H54 (cell line): ENCODE measurements around the gene CTNNA3.
"Not testable (repeated sequence)": the region's sequence is repeated elsewhere in the genome, so short reads cannot be mapped to it uniquely, and the experiment has no call there.

Experiments
- DNase-seq: peaks from one replicate; pipeline ENCODE4 v3.0.0; 2011; ENCODE audit warnings: low spot score, mixed read lengths; ENCODE audit not compliant: insufficient read length
- FAIRE-seq: peaks from 3 replicates; lab custom pipeline; 2011; peaks lifted over from hg19 to GRCh38; lab: Jason Lieb, UNC
- POLR2A ChIP-seq: IDR thresholded peaks from 2 replicates; pipeline ENCODE4 v1.6.1; 2011; ENCODE audit warnings: low read depth, mild to moderate bottlenecking, low read length

CTNNA3 gene

DNA sequence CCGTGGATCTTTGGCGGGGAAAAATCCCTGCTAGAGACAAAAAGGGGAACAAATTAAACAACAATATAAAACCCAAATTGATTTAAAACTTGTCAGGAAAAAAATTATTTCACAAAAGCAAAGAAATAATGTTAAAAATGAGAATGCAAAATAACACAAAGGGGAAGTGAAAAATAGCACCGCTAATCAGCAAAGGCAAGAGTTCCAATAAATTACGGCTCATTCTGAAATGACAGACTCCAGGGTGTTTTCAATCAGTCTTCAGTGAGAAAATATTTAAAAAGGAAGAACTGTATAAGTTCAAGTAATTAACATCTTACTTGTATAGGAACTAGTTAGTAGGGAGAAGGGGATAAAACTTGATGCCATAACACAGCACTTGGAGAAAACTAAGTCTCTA is 433.3 kb downstream of the CTNNA3 start:
- no peak for FAIRE-seq
- TF ChIP-seq POLR2A, result no peak
- DNase-seq, result no peak

DNA sequence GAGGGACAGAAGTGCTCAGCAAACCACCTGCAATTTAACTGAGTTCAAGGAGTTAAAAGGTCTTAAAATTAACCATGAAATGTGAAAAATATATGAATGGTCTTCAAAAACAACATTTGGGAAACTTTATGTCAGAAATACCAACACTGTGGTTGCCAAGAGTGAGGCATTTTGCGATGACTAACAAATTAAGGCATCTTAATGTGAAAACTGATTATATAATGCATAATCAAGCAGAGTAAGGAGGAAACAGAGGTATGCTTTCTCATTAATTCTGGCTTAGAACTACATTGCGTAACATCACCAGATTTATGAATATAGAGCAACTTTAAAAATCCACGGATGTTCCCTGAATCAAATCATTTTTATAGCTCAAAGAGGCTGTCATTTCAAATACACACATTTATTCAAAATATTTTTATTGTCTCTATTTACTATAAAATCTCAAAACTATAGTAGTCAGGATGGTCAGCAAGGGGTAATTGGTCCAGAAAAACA is 434.6 kb downstream of the CTNNA3 start:
- no peak for DNase-seq
- FAIRE-seq, result no peak
- no peak for TF ChIP-seq POLR2A

DNA sequence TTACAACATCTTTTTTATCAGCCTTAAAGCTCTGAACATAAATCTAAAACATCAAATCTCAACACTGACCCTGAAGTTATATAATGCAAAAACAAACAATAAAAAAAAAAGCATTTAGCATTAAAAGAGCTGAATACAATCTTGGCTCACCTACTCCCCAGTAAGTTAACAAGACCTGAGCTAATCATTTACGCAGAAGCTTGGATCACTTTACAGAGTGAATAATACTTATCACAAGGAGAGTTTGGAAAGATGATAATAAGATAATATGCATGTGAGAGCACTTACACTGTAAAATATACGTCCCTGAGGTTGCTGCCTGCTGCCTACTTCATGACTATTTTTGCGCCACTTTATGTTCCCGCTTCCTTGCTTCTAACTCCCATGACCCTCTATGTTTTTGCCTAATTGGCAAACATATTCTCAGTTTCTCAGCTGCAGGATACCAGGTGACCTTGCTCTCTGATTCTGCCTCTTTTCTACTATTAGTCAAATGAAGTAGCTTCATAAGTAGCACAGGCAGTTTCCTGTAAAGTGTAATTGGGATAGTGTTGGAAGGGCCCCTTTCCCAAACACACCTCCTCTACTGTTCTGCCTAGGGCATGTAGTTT is 436.6 kb downstream of the CTNNA3 start:
- FAIRE-seq (no peak), DNase-seq (no peak)
- TF ChIP-seq POLR2A, result no peak

DNA sequence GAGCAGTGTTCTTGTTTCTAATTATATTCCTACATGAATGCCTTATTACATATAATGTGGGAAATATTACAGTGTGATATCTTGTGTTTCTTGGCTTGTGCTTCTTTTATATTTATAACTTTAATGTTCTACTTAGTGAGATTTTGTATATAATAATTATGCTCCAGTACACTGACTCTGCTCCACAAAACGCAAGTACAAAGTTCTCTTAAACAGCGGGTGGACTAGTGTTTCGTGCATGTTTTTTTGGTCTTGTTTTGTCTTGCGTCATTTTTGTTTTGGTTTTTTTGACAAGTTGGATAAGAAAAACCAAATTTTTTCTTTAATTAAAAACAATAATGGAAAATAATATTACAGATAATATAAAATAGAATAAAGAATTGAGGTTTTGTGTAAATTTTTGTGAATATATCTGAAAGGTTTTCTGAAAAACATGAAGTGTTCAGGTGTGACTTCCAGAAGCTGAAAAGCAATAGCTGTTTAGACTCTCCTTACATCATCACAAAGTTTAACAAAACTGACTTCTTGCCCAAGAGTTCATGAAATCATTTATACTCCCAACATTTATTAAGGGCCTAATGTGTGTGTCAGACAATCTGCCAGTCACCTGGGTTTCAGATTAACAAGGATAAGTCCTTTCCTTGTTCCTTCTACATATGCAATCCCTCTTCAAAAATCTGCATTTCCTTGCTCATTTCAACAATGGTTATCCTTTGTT is 438.4 kb downstream of the CTNNA3 start:
- no peak for DNase-seq
- FAIRE-seq, result no peak

DNA sequence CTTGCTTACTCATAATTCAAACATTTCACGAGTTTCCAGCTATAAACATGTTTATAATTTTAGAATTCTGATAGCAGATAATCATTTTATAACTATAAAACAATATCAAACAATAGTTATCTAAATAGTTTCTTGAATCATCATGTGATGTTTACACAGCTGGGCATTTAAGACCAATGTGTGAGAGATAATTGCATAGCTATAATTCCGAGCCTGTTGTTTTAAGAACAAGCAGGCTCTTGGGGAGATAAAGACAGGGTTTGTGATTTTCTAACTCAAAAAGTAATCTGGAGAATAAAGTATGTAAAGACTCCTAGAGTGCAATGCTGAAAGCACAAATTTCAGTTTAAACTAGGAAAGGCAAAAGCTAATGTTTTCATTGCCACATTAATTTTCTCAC is 439.0 kb downstream of the CTNNA3 start:
- no peak for DNase-seq
- no peak for TF ChIP-seq POLR2A
- no peak for FAIRE-seq

More for the DNA sequence above, 438.4 kb downstream of the CTNNA3 start:
- no peak for TF ChIP-seq POLR2A

DNA sequence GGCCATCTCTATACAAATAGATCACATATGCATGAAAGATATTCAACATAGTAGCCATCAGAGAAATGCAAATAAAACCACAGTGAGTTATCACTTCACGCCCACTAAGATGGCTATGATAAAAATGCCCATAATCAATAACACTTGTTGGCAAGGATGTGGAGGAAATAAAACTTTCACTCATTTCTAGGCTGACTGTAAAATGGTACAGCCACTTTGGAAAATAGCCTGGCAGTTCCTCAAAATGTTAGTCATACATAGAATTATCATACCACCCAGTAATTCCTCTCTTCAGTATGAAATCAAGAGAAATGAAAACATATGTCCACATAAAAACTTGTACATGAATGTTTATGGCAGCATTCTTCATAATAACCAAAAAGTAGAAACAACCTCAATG is 445.3 kb downstream of the CTNNA3 start:
- FAIRE-seq, result no peak
- DNase-seq, result no peak
- no peak for TF ChIP-seq POLR2A

DNA sequence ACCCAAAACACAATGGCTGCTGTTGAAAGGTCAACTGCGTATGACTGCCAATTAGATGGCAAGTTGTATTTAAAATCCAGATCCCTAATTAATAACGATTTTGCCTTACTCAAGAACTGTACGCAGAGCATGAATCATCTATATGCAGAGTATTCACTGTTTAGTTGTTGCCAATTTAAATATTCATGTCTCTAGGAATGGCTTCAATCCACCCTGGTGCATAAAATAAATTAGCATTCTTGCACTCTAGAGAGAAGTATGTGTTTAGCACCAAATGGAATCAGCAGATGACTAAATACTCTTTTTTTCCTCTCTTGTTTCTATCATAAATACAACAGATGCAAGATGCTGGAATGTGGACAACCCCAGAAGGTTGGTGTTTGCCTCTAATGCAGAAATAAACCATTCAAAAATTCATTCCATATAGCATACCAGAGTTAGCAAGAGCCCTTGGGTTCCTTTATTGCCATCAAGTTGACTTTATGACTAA is 449.9 kb downstream of the CTNNA3 start:
- FAIRE-seq, result no peak
- DNase-seq, result no peak
- no peak for TF ChIP-seq POLR2A

DNA sequence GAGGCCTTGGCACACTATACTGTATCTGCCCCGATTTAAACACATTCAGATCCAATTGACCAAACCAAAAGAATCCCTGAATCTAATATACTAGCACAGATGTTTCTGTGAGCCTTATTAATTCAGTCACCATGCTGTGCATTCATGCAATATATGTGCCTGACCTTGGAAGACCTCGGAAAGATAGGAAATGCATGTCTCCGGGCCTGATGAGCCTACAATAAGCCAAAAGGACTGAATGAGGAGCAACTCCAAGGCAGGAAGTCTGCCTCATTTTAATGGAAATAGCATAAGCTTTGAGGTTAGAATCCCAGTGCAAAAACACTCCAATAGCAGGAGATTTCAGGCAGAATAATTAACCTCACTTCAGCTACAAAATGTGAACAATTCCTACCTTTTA is 453.5 kb downstream of the CTNNA3 start:
- no peak for FAIRE-seq
- TF ChIP-seq POLR2A, result no peak
- no peak for DNase-seq

DNA sequence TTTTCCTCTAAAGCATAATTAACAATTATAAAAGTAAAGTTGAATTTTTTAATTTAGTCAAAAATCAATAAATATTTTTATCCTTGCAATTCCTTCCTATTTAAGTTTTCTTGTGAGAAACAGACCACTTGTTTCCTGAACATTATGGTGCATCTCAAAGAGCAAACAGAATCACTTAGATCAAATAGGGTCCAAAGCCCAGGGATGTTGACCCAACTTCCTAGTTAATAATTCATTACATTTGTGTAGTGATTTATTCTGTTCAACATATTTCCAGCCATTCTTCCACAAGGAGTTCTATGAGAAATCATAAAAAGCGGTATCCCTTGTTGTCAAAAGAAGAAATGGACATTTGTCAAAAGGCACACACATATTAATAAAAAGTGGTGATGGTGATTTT is 454.5 kb downstream of the CTNNA3 start:
- DNase-seq (no peak), FAIRE-seq (no peak)
- TF ChIP-seq POLR2A, result no peak

DNA sequence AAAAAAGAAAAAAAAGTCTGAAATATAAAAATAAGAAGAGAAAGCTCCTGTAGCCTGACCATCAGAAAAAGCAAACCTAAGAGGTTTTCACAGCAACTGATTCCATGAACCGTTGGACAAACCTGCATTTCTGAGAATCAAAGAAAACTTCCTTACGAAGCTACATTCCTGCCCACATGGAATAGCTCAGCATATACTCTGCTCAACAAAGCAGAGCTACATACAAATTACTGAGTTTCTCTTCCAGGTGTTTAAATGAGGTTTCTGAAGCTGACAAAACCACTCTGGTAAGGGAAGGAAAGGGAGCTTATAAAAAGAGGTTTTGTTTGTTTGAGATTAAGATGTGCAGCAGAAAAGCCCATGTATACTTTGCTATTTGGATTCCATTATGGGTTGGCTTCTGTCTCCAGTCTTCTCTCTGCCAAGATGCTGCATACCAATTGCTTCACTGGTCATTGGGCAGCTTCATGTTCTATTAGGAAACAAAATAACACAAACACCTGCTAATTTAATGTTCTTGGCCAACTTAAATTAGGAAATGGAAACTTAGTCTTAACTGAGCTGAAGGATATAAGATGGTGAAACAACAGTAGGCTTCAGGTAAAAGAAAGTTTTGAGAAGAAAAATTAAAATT is 456.0 kb downstream of the CTNNA3 start:
- no peak for FAIRE-seq
- no peak for DNase-seq

DNA sequence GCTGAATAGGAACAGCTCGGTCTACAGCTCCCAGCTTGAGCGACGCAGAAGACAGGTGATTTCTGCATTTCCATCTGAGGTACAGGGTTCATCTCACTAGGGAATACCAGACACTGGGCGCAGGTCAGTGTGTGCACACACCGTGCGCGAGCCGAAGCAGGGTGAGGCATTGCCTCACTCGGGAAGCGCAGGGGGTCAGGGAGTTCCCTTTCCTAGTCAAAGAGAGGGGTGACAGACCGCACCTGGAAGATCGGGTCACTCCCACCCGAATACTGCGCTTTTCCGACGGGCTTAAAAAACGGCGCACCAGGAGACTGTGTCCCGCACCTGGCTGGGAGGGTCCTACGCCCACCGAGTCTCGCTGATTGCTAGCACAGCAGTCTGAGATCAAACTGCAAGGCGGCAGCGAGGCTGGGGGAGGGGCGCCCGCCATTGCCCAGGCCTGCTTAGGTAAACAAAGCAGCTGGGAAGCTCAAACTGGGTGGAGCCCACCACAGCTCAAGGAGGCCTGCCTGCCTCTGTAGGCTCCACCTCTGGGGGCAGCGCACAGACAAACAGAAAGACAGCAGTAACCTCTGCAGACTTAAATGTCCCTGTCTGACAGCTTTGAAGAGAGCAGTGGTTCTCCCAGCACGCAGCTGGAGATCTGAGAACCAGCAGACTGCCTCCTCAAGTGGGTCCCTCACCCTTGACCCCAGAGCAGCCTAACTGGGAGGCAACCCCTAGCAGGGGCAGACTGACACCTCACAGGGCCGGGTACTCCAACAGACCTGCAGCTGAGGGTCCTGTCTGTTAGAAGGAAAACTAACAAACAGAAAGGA is 465.1 kb downstream of the CTNNA3 start:
- not testable (repeated sequence) for DNase-seq, FAIRE-seq

More for the DNA sequence above, 456.0 kb downstream of the CTNNA3 start:
- TF ChIP-seq POLR2A, result no peak

DNA sequence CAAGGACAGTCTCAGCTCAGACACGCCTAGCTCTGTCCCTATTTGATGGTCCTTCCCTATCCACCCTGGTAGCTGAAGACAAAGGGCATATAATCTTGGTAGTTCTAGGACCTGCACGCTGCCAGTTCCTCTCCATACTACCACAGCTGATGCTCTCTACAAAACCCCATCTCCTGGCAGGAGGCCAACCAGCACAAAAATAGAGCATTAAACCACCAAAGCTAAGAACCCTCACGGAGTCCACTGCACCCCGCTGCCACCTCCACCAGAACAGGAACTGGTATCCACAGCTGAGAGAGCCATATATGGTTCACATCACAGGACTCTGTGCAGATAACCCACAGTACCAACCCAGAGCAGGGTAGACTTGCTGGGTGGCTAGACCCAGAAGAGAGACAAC is 470.8 kb downstream of the CTNNA3 start:
- FAIRE-seq, result no peak

DNA sequence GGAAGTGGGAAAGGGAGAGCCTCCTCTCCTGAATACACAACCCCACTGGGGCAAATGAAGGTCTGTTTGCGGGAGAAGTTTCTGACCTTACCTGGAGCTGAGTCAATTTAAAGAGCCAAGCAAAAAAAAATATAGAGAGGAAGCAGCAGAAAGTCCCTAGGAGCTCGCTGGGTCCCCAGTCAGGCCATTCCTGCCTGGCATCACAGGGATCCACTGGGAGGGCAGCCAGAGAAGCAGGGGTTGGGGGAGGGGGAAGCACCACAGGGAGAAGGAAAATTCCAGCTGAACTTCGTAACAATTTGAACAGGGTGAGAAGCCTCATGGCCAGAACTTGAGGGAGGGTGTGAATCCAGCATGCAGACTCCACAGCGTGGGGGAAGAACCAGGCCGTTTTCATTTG is 471.4 kb downstream of the CTNNA3 start:
- no peak for TF ChIP-seq POLR2A
- no peak for DNase-seq
- FAIRE-seq, result no peak

More for the DNA sequence above, 470.8 kb downstream of the CTNNA3 start:
- no peak for TF ChIP-seq POLR2A
- no peak for DNase-seq
